Keratinocyte (primary cell): Measurements from ENCODE around the gene HS3ST3A1. TPM values are rescaled to one million over a fixed set of nuclear protein-coding genes. Genes with fewer than 3 reads are reported as not detected.

Source experiments
- DNase-seq: peaks from one replicate; pipeline ENCODE4 v3.0.0-alpha.2; 2011; ENCODE audit warnings: low read depth, missing footprints, low spot score
- FAIRE-seq: peaks from 2 replicates; lab custom pipeline; 2011; peaks lifted over from hg19 to GRCh38; lab: Jason Lieb, UNC
- H2AFZ ChIP-seq: 2 replicates; pipeline ENCODE4 v1.6.0; 2012; ENCODE audit warnings: low read length, control low read depth, inconsistent platforms; ENCODE audit not compliant: control insufficient read depth
- H3K27ac ChIP-seq: 2 replicates; pipeline ENCODE4 v1.5.1; 2011; ENCODE audit warnings: low read length; ENCODE audit not compliant: control insufficient read depth, insufficient read depth
- H3K27me3 ChIP-seq: 3 replicates; pipeline ENCODE4 v1.6.0; 2011; ENCODE audit warnings: low read length; ENCODE audit not compliant: control insufficient read depth, insufficient read depth; ENCODE audit errors: extremely low read depth
- H3K36me3 ChIP-seq, 2 experiments: 2 replicates in 1 of 2; 3 replicates in 1 of 2; pipeline ENCODE4 v1.5.1; 2011; ENCODE audit warnings: low read length in 2 of 2, mild to moderate bottlenecking in 1 of 2; ENCODE audit not compliant: control insufficient read depth in 2 of 2, insufficient read depth in 2 of 2; ENCODE audit errors: extremely low read depth in 1 of 2
- H3K4me1 ChIP-seq: 3 replicates; pipeline ENCODE4 v1.5.1; 2011; ENCODE audit warnings: low read length; ENCODE audit not compliant: control insufficient read depth, insufficient read depth; ENCODE audit errors: extremely low read depth
- H3K4me2 ChIP-seq: 3 replicates; pipeline ENCODE4 v1.6.0; 2011; ENCODE audit warnings: low read depth, low read length; ENCODE audit not compliant: control insufficient read depth, insufficient read depth; ENCODE audit errors: extremely low read depth
- H3K4me3 ChIP-seq, 3 experiments: fragments of 200-600 bp in 1 of 3; sonication (generic) in 1 of 3; 2 replicates in 2 of 3; 3 replicates in 1 of 3; pipeline ENCODE4 v1.5.1; 2011 to 2016; ENCODE audit warnings: low read length in 3 of 3, mild to moderate bottlenecking in 3 of 3, control low read depth in 2 of 3, inconsistent platforms in 1 of 3, low read depth in 1 of 3, mixed read lengths in 1 of 3, mixed run types in 1 of 3, moderate library complexity in 1 of 3; ENCODE audit not compliant: control insufficient read depth in 2 of 3, insufficient read depth in 2 of 3; ENCODE audit errors: extremely low read depth in 1 of 3
- H3K79me2 ChIP-seq: 2 replicates; pipeline ENCODE4 v1.6.0; 2012; ENCODE audit warnings: low read length; ENCODE audit not compliant: control insufficient read depth, insufficient read depth
- H3K9ac ChIP-seq: 3 replicates; pipeline ENCODE4 v1.6.0; 2011; ENCODE audit warnings: low read length; ENCODE audit not compliant: control insufficient read depth, insufficient read depth; ENCODE audit errors: extremely low read depth
- H3K9me1 ChIP-seq: 3 replicates; pipeline ENCODE4 v1.6.0; 2011; ENCODE audit warnings: low read length; ENCODE audit not compliant: control insufficient read depth, insufficient read depth; ENCODE audit errors: extremely low read depth
- H3K9me3 ChIP-seq: 2 replicates; pipeline ENCODE4 v1.5.1; 2012; ENCODE audit warnings: low read depth, low read length; ENCODE audit not compliant: control insufficient read depth
- H4K20me1 ChIP-seq: 3 replicates; pipeline ENCODE4 v1.6.0; 2011; ENCODE audit warnings: low read length; ENCODE audit not compliant: control insufficient read depth, insufficient read depth; ENCODE audit errors: extremely low read depth
- EZH2 ChIP-seq: IDR thresholded peaks from one replicate; pipeline ENCODE4 v1.6.1; 2012; ENCODE audit warnings: inconsistent platforms, mild to moderate bottlenecking, low read length, moderate library complexity
- dilution Hi-C: fragments of 300-500 bp; cut with MboI; formaldehyde crosslinking; loops from one replicate; pipeline ENCODE4 v1.7.0; 2020; ENCODE audit warnings: low sequenced_read_pairs; ENCODE audit not compliant: extremely low pct_ligation_motif_present
- polyA plus RNA-seq, 5 experiments: library from polyadenylated mRNA; depleted of rRNA in 3 of 5; stranded (reverse) in 3 of 5; stranded (forward) in 1 of 5; unstranded in 1 of 5; fragments of >200 nt; gene quantifications; 1 replicate in 1 of 5; 2 replicates in 3 of 5; 3 replicates in 1 of 5; pipeline versions ENCODE4 v1.2.1 to v1.2.3, GENCODE V29; 2011 to 2012; ENCODE audit warnings: missing spikeins in 2 of 5, low read depth in 1 of 5, low replicate concordance in 1 of 5
- TF ChIP-seq, protein P1 (sequence below), 3 experiments: IDR thresholded peaks in 1 of 3; conservative IDR thresholded peaks in 1 of 3; optimal IDR thresholded peaks in 1 of 3; 2 replicates in 2 of 3; 3 replicates in 1 of 3; pipeline versions ENCODE3 to v1.5.1; 2011; ENCODE audit warnings: low read length in 3 of 3, mild to moderate bottlenecking in 3 of 3, moderate library complexity in 2 of 3, control low read depth in 1 of 3, inconsistent platforms in 1 of 3; ENCODE audit not compliant: insufficient read depth in 2 of 3; ENCODE audit errors: extremely low read depth in 1 of 3

The HS3ST3A1 gene
- polyA plus RNA-seq, 1 donor (not counting 4 experiments of a cell fraction or from before 2014, with no cell fraction given): 0.04 TPM

DNA sequence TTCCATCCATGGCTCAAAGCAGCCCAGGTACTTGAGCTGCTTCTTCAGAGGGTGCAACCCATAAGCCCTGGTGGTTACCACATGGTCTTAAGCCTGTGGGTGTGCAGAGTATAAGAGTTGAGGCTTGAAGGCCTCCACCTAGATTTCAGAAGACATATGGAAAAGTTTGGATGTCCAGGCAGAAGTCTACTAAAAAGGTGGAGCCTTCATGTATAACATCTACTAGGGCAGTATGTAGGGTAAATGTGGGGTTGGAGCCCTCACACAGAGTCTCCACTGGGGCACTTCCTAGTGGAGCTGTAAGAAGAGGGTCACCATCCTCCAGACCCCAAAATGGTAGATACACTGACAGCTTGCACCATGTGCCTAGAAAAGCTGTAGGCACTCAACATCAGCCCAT is 120.9 kb downstream of the HS3ST3A1 start:
- H3K9me3 ChIP-seq: no peaks in the 10 kb centered on the region
- FAIRE-seq (no peak), DNase-seq (no peak)
- H3K36me3 ChIP-seq: no peaks in the 10 kb centered on the region
- H3K4me2 ChIP-seq: no peak overlapping the region
- no peak overlapping the region for H3K9ac ChIP-seq
- H4K20me1 ChIP-seq: no peaks in the 10 kb centered on the region
- H3K79me2 ChIP-seq: no peaks in the 10 kb centered on the region
- H3K9me1 ChIP-seq: no peaks in the 10 kb centered on the region
- no peak overlapping the region for H3K4me3 ChIP-seq
- no peaks in the 10 kb centered on the region for H3K4me1 ChIP-seq
- no peak for TF ChIP-seq EZH2
- dilution Hi-C loops: no loop called here
- no peak overlapping the region for H2AFZ ChIP-seq
- no peak overlapping the region for H3K27ac ChIP-seq
- H3K27me3 ChIP-seq: no peaks in the 10 kb centered on the region

DNA sequence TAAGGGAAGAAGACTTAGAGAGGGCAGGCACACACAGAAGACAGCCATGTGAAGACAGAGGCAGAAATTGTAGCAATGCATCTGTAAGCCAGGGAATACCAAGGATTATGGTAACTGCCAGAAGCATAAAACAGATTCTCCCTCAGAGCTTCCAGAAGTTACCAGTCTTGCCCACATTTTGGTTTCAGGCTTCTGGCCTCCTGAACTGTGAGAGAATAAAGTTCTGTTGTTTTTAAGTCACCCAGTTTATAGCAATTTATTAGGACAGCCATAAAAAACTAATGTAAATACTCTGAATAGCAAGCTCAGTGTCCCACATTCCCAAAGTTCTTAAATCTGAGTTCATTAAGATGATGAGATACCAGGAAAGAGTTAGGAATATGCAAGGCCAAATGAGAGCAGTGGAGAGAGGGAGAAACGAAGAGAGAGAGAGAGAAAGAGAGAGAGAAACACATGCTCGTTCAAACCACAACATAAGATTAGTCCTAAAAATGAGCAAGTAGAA is 123.4 kb downstream of the HS3ST3A1 start:
- TF ChIP-seq, protein P1, sequence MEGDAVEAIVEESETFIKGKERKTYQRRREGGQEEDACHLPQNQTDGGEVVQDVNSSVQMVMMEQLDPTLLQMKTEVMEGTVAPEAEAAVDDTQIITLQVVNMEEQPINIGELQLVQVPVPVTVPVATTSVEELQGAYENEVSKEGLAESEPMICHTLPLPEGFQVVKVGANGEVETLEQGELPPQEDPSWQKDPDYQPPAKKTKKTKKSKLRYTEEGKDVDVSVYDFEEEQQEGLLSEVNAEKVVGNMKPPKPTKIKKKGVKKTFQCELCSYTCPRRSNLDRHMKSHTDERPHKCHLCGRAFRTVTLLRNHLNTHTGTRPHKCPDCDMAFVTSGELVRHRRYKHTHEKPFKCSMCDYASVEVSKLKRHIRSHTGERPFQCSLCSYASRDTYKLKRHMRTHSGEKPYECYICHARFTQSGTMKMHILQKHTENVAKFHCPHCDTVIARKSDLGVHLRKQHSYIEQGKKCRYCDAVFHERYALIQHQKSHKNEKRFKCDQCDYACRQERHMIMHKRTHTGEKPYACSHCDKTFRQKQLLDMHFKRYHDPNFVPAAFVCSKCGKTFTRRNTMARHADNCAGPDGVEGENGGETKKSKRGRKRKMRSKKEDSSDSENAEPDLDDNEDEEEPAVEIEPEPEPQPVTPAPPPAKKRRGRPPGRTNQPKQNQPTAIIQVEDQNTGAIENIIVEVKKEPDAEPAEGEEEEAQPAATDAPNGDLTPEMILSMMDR (optimal IDR thresholded peaks at IDR 0.05 in 1 of 3, IDR thresholded peaks at IDR 0.05 in 1 of 3, conservative IDR thresholded peaks at IDR 0.05 in 1 of 3; ENCODE audit: extremely low read depth in 1 of 3, insufficient read depth in 2 of 3, low read length in 3 of 3): no peak
- no peak for TF ChIP-seq EZH2
- no peak overlapping the region for H3K4me2 ChIP-seq
- FAIRE-seq (no peak), DNase-seq (no peak)
- H2AFZ ChIP-seq: no peak overlapping the region
- no peak overlapping the region for H3K9ac ChIP-seq
- H3K4me3 ChIP-seq: no peak overlapping the region
- no peaks in the 10 kb centered on the region for H3K9me1 ChIP-seq
- no peak overlapping the region for H3K27ac ChIP-seq
- H3K27me3 ChIP-seq: no peaks in the 10 kb centered on the region
- H3K4me1 ChIP-seq: no peaks in the 10 kb centered on the region
- dilution Hi-C loops: no loop called here
- H4K20me1 ChIP-seq: no peaks in the 10 kb centered on the region
- no peaks in the 10 kb centered on the region for H3K36me3 ChIP-seq
- no peaks in the 10 kb centered on the region for H3K9me3 ChIP-seq
- no peaks in the 10 kb centered on the region for H3K79me2 ChIP-seq

DNA sequence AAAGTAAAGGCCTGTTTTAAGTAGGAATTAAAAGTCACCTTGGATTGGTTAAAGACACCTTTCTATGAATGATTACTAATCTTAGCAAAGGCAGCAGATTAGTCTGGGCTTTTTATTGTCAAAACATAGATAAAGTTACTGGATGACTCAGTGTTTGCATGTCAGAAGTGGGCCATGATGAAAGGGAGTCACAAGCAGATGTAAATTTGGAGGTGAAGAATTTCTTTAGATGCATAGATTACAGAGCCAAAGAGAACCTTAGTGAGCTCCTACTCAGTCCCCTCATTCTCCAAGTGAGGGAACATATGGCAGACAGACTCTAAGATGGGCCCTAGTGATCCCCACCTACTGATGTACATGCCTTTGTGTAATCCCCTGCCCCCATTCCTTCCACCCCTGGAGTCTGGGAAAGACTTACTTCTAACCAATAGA is 124.5 kb downstream of the HS3ST3A1 start:
- Histone ChIP-seq H3K36me3 (no peaks in the 10 kb centered on the region), H3K4me2 (no peak overlapping the region), H4K20me1 (no peaks in the 10 kb centered on the region), H3K79me2 (no peaks in the 10 kb centered on the region), H3K27ac (no peak overlapping the region), H3K9ac (no peak overlapping the region), H2AFZ (no peak overlapping the region), H3K9me3 (no peaks in the 10 kb centered on the region), H3K4me3 (no peak overlapping the region), H3K4me1 (no peaks in the 10 kb centered on the region), H3K27me3 (no peaks in the 10 kb centered on the region), H3K9me1 (no peaks in the 10 kb centered on the region)
- TF ChIP-seq, protein P1 (optimal IDR thresholded peaks at IDR 0.05 in 1 of 3, IDR thresholded peaks at IDR 0.05 in 1 of 3, conservative IDR thresholded peaks at IDR 0.05 in 1 of 3; ENCODE audit: extremely low read depth in 1 of 3, insufficient read depth in 2 of 3, low read length in 3 of 3): no peak
- no peak for TF ChIP-seq EZH2
- no peak for DNase-seq
- no peak for FAIRE-seq
- dilution Hi-C loops: no loop called here
